ENCODE data around the gene UNC5C. TPM values are rescaled to one million over a fixed set of nuclear protein-coding genes. Genes with fewer than 3 reads are reported as not detected.

UNC5C gene
- total RNA-seq, 1 experiment from 2014 or later: 0.02 TPM

DNA sequence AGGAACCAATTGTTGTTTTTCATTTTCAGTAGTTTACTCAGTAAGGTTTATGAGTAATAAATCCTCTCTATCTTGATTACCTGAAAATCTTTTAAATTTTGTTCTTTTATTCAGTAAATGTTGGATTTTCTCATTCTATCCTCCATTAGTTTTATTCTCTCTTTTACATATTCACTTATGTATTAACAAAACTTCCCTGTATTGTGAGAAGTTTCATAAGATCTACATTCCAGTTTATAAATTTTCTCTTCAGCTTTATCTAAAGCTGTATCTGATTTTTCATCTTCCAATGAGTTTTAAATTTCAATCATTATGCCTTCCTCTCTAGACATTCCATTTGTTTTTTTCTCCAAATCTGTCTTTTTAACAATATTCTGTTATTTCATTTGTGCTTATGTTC is 310.2 kb downstream of the UNC5C start:
- no peak for DNase-seq (ENCODE audit: extremely low read depth, low read depth)

DNA sequence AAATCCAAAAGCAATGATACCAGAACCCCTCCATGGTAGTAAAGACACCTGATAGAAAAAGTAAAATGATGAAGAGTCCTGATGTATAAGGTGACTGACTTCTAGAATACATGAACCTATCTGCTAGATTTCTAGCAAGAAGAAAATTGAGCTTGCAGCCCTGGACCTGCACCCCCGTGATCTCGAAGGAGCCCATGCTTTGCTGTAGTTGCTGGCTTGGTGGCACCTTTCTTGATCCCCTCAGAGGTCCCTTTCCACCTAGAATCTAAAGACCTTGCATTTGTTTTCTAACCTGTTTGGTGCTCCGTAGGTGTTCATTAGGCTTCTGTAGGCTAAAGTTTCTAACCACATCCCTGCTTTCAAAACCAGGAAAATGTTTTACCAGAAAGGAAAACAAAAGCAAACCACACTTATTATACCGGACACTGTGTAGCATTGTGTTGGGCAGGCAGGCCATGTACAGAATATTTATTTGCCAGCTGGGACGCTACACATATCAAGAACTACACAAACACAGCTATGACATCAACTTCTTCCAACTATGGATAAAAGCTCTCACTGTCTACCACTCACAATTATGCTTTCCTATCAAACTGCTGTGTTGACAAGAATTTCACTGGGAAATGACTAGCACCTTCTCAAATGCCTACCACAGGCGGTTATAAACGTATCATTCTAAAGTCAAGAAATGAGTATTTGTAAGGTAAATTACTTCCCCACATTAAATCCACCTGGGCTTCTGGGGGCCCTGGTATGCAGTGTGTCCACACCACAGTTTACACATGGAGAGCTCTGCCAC is 316.2 kb downstream of the UNC5C start:
- no peak for DNase-seq (ENCODE audit: extremely low read depth, low read depth)

DNA sequence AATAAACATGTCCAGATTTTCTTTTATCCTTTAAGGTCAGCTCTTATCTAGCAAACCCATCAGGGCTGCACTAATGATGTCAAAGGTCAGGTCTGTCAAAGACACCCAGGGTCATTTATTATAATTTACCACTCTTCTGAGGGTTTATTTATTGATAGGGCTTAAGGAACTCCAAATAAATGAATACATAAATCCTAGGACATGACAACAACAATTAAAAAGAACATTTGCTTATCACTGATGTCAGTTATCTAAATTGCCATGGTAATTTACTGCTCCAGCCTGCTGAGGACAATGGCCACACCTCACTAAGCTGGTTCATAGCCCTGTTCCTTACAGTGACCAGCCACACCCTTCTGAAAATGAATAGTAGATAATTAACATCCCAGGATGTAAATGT is 317.1 kb downstream of the UNC5C start:
- DNase-seq (ENCODE audit: extremely low read depth, low read depth): no peak

DNA sequence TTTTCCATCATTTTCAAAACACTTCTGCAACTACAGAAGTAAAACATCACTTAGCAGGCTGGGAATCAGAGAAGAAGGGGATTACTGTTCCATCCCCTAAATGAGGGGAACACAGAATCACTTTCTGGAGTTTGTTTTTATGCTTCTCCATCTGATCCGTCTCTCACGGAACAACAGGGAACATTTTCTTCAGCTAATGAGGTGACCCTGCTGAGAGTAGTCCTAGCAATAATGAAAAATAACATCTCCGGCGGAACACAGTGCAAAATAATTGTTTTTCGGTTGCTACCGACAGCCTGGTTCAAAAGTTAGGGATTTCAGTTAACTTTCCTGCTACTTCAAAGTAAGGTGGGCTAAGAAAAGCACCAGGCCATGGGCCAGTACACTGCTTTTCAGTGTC is 322.9 kb downstream of the UNC5C start:
- DNase-seq (ENCODE audit: extremely low read depth, low read depth): no peak

DNA sequence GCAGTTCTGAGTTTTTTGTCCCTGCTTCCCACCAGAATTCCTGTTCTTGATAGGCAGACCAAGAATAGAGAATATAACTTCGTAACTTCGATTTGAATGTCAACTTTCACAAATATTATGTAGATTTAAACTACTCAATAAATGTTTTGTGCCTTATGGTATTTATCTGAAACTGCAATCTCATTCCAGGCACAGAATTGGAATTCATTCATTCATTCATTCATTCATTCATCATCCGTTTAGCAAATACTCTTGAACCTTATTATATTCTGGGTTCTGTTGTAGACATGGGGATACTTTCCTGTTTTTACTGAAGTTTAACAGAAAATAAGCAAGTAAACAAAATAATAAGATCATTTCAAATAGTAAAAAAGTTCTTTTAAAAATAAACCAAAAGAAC is 324.4 kb downstream of the UNC5C start:
- DNase-seq (ENCODE audit: extremely low read depth, low read depth): no peak

DNA sequence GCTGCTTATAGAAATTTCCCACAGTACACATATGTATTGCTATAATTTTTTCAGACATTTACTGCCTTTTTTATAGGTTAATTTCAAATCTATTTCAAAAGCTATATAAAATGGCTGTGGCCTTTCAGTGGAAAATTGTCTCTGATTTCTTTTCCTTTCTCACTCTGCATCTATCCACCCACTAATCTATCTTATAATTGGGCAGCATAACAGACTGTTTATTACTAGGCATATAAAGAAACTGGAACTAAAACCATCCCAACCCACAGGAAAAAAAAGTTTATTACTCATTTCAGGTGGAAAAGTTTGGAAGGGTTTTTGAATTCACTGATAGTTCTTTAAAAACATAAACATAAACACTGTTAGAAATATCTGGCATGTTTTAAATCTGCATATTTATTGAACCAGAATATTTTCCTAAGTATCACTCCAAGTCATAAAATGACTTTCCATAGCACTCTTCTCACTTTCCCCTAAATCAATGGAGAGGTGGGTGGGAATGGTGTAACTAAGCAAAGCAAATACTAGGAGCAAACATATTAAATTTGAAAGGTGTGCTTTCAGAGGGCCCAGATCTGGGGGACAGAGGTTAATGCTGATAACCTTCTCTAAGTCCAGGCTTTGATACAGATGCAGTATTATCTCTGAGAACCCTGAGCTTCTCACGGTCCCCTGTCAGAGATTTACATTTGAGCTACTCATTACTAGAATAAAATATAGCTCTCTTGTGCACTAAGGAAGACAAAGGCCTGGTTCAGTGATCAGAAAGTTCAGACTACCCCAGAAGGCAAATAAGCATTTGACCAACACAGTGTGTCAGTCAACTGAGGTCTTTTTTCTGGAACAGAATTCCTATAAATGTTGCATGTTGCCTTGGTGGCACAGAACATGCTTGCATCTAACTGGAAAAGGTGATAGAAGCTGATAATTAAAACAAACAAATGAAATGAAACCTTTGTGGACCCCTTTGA is 328.3 kb downstream of the UNC5C start:
- DNase-seq (ENCODE audit: extremely low read depth, low read depth): no peak

DNA sequence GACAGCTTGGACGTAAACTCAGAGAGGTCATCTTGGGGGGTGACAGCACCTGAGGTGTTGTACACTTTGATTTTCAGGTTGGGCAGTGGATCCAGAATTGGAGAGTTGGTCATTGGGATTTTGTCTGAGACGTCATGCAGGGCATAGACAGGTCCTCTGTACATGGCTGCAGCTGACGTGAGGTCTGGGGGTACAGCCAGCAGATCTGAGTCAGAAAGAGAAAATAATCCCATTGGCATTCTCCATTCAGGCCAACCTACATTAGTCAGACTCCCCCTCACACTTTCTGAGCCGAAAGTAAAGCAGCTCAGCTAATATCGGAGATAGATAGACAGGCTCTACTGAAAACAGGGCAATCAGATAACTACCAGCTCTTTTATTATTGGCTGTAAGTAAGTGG is 329.7 kb downstream of the UNC5C start:
- DNase-seq (ENCODE audit: extremely low read depth, low read depth): no peak

DNA sequence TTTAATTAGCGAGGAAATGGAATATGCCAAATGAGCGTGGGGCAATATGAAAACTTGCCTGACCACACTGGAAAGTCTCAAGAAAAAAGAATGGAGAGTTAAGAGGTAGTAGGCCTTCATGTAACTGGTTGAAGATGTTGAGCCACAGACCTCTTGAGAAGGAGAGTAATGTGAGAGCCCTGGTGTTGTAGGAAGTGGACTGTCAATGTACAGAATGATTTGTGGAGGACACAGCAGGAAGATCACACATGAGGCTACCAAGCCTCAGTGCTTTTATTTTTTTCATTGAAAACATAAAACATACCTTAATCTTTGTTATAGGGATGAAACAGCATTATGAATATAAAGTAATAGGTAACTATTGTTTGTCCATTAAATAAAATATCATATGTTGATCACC is 331.6 kb downstream of the UNC5C start:
- DNase-seq (ENCODE audit: extremely low read depth, low read depth): no peak

DNA sequence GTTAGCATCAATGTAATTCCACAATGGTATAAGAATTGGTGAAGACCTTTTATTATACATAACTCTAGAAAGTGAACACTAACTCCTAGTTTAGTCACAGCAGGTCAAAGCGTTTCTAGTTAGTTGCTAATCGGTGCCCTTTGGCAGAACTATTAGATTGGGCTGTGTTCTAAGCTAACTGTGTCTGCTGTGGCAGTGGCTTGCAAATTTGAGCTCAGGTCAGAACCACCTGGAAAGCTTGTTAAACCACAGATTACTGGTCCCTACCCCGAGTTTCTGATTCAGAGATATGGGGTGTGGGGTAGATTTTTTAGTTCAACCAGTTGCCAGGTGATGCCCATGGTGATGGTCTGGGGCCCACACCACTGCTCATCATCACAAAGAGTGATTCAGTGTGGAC is 332.1 kb downstream of the UNC5C start:
- DNase-seq (ENCODE audit: extremely low read depth, low read depth): no peak

DNA sequence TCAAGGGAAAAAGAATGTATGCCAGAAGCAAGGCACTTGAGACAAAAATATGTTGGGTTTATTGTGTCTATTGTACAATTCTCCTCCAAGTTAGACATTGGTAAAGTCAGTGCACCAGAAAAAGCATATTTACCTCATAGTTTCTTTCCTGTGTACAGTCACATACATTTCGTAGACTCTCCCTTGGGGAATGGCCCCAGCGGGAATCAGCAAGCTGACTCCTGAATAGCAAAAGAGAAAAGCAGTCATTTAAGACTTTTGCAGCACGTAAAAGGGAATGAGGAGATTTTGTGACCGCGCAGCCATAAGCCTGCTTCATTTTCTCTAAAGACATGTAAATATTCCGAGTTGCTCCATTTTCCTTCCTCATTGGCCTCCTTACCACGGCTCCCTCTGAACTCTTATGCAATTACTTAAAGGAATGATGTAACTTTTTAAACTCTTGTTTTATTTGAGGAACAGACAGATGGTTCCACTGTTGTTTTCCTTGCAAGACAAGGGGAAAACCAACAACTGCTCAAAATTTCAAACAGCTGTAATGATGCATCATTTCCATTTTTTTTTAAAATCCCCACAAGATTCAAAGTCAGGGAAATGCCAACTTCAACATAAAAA is 332.7 kb downstream of the UNC5C start:
- DNase-seq (ENCODE audit: extremely low read depth, low read depth): no peak

DNA sequence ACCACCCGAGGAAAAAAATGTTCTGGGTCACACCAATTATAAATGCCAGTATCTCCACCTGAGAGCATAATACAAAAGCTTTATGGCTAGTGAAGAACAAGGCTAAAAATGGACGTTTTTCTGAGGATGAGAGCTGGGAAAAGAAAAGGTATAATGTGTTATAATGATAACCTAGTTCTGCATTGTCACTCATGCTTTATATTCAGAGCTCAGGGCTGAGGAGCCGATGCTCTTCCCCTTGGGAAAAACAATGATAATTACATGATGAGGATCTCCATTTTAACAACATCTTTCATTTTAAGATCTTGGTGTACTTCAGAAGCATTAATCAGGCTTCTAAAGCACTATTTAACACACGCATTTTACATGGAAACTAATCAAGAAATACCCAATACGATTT is 333.7 kb downstream of the UNC5C start:
- no peak for DNase-seq (ENCODE audit: extremely low read depth, low read depth)

DNA sequence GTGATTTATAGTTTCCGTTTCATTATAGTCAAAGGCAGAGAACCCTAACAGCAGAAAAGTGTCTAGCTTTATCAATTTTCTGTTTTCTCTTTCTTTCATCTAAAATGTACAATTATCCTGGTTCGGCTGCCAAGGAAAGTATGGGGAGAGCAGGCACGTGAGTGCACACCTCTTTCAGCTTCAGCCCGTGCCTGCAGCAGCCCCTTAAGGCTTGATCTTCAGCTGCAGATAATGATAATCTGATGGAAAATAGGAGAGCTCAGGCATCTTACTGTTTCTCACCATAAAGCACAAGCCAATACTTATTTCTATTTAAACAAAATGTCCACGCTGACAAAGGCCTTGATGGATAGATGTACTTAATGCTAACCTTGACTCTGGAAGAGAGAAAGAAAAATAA is 334.4 kb downstream of the UNC5C start:
- DNase-seq (ENCODE audit: extremely low read depth, low read depth): no peak

DNA sequence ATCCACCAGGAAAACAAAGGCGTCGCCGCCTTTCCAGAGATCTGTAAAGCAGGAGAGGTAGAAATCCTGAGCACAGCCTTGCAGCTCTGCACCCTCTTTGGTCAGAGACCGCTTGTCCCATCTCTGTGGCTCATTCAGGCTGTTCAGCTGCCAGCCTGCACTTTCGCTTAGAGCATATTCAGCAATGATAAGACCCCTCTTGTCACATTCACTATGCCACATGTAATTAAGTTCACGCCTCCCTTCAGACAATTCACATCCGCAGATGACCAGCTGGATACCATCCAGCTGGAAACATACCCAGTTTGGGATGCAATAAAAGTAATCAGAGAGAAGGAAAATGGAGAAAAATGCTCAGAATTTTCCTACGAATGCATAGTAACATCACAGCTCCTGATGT is 335.4 kb downstream of the UNC5C start:
- DNase-seq (ENCODE audit: extremely low read depth, low read depth): no peak

DNA sequence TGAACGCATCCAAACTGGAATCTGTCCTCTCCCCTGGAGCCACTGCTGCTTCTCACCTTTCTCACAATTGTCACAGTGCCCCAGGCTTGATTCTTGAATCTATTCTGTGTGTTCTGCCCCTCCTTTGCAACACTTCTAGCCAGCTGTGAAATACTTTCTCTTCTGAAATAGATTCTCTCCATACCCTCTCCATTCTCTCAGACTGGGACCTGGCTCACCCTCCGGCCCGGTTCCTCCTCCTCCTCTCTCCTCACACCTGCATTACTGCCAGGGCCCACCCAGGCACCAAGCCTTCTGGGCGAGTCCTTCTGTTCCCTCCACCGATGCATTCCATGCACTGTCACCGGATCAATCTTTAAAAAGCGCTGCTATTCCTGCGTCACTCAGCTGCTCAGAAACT is 336.1 kb downstream of the UNC5C start:
- no peak for DNase-seq (ENCODE audit: extremely low read depth, low read depth)

DNA sequence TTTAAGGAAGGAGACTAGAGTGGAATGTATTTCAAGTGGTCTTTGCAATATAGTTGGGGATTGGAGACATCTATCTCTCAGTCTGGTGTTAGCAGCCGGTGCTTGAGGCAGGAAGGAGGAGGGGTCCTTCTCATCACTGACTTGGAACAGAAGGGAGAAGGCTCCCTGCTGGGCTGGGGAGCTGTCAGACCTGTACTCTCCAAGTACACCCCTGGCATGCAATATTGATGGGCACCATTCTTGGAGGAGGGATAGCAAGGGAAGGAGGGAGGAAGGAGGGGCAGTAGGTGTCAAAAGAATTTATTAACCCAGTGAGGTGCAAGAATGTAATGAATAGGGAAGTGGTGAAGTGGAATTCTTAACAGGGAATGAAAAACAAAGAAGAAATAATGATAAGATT is 338.8 kb downstream of the UNC5C start:
- no peak for DNase-seq (ENCODE audit: extremely low read depth, low read depth)

DNA sequence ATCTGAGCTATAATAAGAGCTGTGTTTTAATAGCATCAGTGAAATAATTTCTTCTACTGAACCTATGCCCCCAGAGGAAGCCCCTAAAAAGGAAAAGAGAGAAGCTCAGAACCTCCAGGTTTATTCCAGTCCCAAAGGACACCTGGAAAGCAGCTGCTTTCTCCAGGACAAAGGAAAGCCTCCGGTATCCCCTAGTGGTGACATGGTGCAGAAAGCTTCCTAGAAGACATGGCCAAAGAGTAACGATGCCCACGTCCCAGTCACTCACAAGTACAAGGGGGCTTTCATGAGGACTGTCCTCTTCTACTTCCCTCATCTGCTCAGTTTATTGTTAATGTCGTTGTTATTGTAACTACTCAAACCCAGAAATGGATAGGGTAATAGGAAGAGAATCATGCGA is 343.9 kb downstream of the UNC5C start:
- DNase-seq (ENCODE audit: extremely low read depth, low read depth): no peak

DNA sequence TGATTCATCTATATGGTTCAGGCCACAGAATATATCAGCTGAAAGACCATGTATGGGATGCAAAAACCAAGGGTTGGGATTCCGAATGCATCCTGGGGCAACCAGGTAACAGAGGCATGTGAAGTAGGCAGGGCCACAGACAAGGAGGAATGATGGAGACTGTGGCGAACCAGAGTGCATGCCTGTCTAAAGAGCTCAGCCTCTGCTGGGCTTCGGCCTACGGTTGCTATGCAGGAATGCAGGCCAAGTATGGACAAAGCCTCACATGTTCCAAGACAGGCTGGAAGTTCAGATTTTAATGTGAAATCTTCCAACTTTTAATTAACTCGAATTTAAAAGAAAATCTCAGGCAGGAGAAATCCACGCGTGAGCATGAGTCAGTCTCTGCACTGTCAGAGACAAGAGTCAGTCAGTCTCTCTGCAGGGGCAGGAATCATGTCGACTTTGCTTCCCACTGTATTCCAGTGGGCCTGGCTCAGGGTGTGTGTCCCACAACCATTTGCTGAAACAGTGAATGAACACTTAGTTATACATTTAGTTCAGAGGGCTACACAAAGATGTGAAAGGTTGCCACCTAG is 344.4 kb downstream of the UNC5C start:
- DNase-seq (ENCODE audit: extremely low read depth, low read depth): no peak

DNA sequence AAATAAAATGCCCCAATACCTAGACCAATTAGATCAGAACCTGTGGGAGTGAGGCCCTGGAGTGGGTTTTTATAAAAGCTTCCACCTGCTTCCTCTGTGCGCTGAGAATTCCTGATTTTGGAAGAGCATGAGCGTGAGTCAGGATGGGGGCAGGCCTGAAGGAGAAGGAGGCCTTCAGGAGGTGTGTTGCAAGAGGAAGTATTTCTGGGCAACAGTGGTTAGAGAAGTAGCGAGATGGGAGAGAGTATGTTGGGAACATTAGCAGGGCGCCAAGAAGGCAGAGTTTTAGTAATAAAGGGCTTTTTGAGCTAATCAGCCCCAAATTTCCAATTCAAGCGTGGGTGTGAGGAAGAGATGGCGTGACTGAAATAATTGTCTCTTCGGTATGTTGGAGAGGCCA is 349.8 kb downstream of the UNC5C start:
- no peak for DNase-seq (ENCODE audit: extremely low read depth, low read depth)

DNA sequence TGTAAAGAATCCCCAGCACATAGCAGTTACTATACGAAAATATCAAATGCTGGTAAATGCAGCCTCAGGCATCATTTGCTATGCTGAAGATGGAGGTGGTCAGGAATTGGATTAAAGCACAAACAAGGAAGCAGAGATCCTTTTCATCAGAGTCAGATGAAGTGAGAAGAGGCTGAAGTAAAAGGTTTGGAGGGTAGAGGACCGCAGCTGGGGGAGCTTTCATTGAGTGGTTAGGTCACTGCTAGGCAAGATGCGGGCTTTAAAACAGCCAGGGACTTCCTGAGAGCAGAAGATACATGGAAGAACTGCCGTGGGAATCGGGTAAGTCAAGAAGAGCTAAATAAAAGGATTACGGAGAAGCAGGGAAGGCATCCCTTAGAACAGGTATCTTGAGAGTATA is 351.4 kb downstream of the UNC5C start:
- DNase-seq (ENCODE audit: extremely low read depth, low read depth): no peak

DNA sequence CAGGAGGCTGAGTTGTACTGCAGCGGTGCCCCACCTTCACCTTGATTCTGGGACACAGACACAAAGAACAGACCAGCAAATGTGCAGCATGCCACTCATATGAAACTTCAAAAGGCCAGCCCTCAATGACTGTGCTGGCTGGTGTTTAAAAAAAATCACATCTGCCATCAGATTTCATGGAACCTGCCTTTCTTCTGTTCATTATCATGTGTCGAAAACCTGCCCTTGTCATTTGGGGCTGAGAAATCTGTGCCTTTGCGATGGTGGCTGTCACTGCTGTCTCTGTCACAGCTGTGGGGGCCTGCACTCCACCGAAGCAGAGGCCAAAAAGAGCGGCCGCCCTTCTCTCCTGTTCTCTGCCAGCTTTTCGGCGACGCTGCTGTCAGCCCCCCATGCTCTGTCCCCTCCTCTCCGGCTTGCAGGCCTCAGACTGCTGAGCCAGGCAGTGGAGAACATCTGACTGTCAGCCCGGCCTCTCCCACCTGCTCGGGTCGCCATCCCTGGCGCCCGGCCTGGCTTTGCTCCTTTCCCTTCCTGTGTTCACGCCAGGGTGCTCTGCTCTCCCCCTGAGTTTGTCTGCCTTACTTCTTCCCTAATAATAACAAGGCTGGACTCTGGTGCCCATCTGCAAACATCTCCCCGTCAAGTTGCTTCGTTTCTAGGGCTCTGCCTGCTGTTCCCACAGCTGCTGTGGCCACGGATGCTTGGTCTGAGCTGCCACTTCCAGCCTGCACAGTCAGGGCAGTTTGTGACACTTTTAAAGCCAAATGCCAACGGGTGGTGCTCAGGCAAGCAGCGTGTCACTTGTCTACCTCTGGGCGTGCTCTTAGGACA is 355.2 kb downstream of the UNC5C start:
- DNase-seq (ENCODE audit: extremely low read depth, low read depth): no peak

All from NCI-H460 (cell line).